ENCODE data around the gene SFSWAP.

DNA sequence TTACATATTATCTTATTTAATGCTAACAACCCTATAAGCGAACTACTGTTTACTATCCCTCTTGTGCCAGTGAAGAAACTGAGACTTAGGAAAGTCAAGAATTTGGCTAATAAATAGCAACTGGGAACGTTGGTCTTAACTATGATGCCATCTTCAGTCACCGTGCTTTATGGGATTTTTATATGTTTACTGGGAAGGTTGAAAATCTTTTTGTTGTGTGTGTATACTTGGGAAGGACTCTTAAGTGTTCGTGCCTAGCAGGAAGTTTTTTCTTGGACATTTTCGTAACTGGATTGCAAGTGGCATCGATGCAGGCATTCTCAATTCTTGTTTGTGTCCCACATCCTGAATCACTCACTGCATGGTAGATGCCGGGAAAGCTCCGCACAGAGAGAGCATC, 9.4 kb downstream of the SFSWAP start:
- no peak for TF ChIP-seq POLR2AphosphoS5 (IDR thresholded peaks at IDR 0.05)
- TF ChIP-seq, protein P1, sequence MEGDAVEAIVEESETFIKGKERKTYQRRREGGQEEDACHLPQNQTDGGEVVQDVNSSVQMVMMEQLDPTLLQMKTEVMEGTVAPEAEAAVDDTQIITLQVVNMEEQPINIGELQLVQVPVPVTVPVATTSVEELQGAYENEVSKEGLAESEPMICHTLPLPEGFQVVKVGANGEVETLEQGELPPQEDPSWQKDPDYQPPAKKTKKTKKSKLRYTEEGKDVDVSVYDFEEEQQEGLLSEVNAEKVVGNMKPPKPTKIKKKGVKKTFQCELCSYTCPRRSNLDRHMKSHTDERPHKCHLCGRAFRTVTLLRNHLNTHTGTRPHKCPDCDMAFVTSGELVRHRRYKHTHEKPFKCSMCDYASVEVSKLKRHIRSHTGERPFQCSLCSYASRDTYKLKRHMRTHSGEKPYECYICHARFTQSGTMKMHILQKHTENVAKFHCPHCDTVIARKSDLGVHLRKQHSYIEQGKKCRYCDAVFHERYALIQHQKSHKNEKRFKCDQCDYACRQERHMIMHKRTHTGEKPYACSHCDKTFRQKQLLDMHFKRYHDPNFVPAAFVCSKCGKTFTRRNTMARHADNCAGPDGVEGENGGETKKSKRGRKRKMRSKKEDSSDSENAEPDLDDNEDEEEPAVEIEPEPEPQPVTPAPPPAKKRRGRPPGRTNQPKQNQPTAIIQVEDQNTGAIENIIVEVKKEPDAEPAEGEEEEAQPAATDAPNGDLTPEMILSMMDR (IDR thresholded peaks at IDR 0.05) = no peak

All from stomach (tissue), 4 donors.